Neural progenitor cell (in vitro differentiated cells): ENCODE results near the gene RASD1. TPM values are rescaled to one million over a fixed set of nuclear protein-coding genes. Genes with fewer than 3 reads are reported as not detected.

Experiments used
- DNase-seq: peaks from one replicate; pipeline ENCODE4 v3.0.0-alpha.2; 2016; ENCODE audit warnings: low spot score
- H2AFZ ChIP-seq: fragments of 200-600 bp; sonication (generic); replicated peaks from 2 replicates; pipeline ENCODE4 v1.6.1; 2016; ENCODE audit warnings: antibody characterized with exemption
- H3F3A ChIP-seq: fragments of 200-600 bp; sonication (generic); 2 replicates; pipeline ENCODE4 v1.6.1; 2016; ENCODE audit warnings: antibody characterized with exemption, low read depth
- H3K27ac ChIP-seq: fragments of 200-600 bp; sonication (generic); 2 replicates; pipeline ENCODE4 v1.5.1; 2016; ENCODE audit warnings: mild to moderate bottlenecking
- H3K27me3 ChIP-seq: fragments of 200-600 bp; sonication (generic); 2 replicates; pipeline ENCODE4 v1.6.1; 2016; ENCODE audit warnings: mild to moderate bottlenecking, moderate library complexity
- H3K36me3 ChIP-seq: fragments of 200-600 bp; sonication (generic); 2 replicates; pipeline ENCODE4 v1.5.1; 2016
- H3K4me1 ChIP-seq: fragments of 200-600 bp; sonication (generic); 2 replicates; pipeline ENCODE4 v1.6.1; 2016; ENCODE audit warnings: mixed run types
- H3K4me2 ChIP-seq: fragments of 200-600 bp; sonication (generic); 2 replicates; pipeline ENCODE4 v1.6.1; 2016
- H3K4me3 ChIP-seq: fragments of 200-600 bp; sonication (generic); 2 replicates; pipeline ENCODE4 v1.5.1; 2016
- H3K79me2 ChIP-seq: fragments of 200-600 bp; sonication (generic); 2 replicates; pipeline ENCODE4 v1.6.1; 2016; ENCODE audit warnings: low read depth
- H3K9ac ChIP-seq: fragments of 200-600 bp; sonication (generic); 2 replicates; pipeline ENCODE4 v1.6.1; 2016
- H3K9me3 ChIP-seq: fragments of 200-600 bp; sonication (generic); 2 replicates; pipeline ENCODE4 v1.5.1; 2016; ENCODE audit warnings: low read depth
- H4K20me1 ChIP-seq: fragments of 200-600 bp; sonication (generic); 2 replicates; pipeline ENCODE4 v1.6.1; 2016; ENCODE audit warnings: low read depth
- H3K27ac Mint-ChIP-seq: 3 replicates; pipeline ENCODE4 v1.8.0; 2021; ENCODE audit warnings: mixed read lengths
- H3K27me3 Mint-ChIP-seq: 2 replicates; pipeline ENCODE4 v1.8.0; 2022; ENCODE audit warnings: low read depth, mild to moderate bottlenecking, inconsistent platforms, moderate library complexity, mixed read lengths; ENCODE audit not compliant: insufficient read depth
- H3K36me3 Mint-ChIP-seq: 3 replicates; pipeline ENCODE4 v1.8.0; 2021; ENCODE audit warnings: mixed read lengths
- H3K4me1 Mint-ChIP-seq: 3 replicates; pipeline ENCODE4 v1.8.0; 2021; ENCODE audit warnings: mixed read lengths
- H3K4me3 Mint-ChIP-seq: 3 replicates; pipeline ENCODE4 v1.8.0; 2021; ENCODE audit warnings: mild to moderate bottlenecking, moderate library complexity, mixed read lengths
- H3K9me3 Mint-ChIP-seq: 3 replicates; pipeline ENCODE4 v1.8.0; 2020; ENCODE audit warnings: mixed read lengths
- EZH2 ChIP-seq: fragments of 200-600 bp; sonication (generic); IDR thresholded peaks from 2 replicates; pipeline ENCODE4 v1.6.1; 2017; ENCODE audit warnings: antibody characterized with exemption, mild to moderate bottlenecking, moderate library complexity
- EZH2phosphoT487 ChIP-seq: fragments of 200-600 bp; sonication (generic); IDR thresholded peaks from 2 replicates; pipeline ENCODE4 v1.6.1; 2017; ENCODE audit warnings: antibody characterized with exemption
- small RNA-seq: library from RNA; depleted of rRNA; stranded (forward); fragments of <200 nt; gene quantifications from one replicate; pipeline ENCODE3, GENCODE V24; 2015
- total RNA-seq: library from RNA; depleted of rRNA; stranded (reverse); fragments of >200 nt; gene quantifications from 2 replicates; pipeline ENCODE4 v1.2.3, GENCODE V29; 2015; ENCODE audit warnings: low replicate concordance
- TF ChIP-seq, protein P1 (sequence below): fragments of 200-600 bp; sonication (generic); IDR thresholded peaks from 2 replicates; pipeline ENCODE4 v1.5.1; 2017; ENCODE audit warnings: antibody characterized with exemption, mild to moderate bottlenecking

The RASD1 gene
- total RNA-seq, 1 donor from 2014 or later = 0.88 TPM

DNA sequence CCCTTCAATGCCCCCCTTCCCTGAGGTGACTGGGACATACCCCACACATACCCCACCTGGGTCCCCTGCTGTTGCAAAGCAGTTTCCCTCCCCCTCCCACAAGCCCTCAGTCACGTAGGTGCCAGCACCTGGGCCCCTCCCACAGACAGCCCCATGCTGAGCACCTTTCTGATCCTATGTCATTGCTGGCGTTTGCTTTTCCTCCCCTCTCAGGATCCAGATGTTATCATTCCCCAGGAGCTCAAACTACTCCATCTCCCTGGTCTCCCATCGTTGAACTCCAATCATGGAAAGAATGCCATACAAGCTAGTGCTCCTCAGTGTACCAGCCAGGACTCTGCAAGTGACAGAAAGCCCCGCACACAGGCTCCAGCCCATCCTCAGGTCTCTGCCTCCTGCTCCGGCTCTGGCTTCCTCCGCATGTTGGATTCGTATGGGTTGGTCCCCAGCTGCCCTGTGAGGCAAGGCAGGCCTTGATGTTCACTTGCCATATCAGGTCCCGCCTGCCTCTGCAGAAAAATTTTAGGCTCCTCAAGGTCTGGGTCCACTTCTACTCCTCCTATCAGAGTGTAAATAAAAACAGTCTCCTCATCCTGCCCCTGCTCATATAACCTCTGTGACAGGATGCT lies 50.8 kb downstream of the RASD1 start:
- no peak for DNase-seq
- Histone ChIP-seq H3K4me2 (no peak overlapping the region), H3K4me3 (no peak overlapping the region), H3K9me3 (no peaks in the 10 kb centered on the region), H2AFZ (no peak overlapping the region), H3K27ac (no peak overlapping the region), H4K20me1 (no peaks in the 10 kb centered on the region), H3F3A (peaks cover 5% of the 10 kb centered on the region), H3K4me1 (peaks cover 5% of the 10 kb centered on the region), H3K79me2 (no peaks in the 10 kb centered on the region), H3K9ac (no peak overlapping the region), H3K27me3 (no peaks in the 10 kb centered on the region), H3K36me3 (no peaks in the 10 kb centered on the region)
- TF ChIP-seq, protein P1, sequence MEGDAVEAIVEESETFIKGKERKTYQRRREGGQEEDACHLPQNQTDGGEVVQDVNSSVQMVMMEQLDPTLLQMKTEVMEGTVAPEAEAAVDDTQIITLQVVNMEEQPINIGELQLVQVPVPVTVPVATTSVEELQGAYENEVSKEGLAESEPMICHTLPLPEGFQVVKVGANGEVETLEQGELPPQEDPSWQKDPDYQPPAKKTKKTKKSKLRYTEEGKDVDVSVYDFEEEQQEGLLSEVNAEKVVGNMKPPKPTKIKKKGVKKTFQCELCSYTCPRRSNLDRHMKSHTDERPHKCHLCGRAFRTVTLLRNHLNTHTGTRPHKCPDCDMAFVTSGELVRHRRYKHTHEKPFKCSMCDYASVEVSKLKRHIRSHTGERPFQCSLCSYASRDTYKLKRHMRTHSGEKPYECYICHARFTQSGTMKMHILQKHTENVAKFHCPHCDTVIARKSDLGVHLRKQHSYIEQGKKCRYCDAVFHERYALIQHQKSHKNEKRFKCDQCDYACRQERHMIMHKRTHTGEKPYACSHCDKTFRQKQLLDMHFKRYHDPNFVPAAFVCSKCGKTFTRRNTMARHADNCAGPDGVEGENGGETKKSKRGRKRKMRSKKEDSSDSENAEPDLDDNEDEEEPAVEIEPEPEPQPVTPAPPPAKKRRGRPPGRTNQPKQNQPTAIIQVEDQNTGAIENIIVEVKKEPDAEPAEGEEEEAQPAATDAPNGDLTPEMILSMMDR = no peak
- TF ChIP-seq EZH2 (no peak), EZH2phosphoT487 (no peak)
- Mint-ChIP-seq H3K4me1 (peaks cover 24% of the 10 kb centered on the region), H3K27ac (no peak overlapping the region), H3K36me3 (peaks cover 2% of the 10 kb centered on the region), H3K27me3 (peaks cover 11% of the 10 kb centered on the region), H3K9me3 (peaks cover 9% of the 10 kb centered on the region), H3K4me3 (no peak overlapping the region)

Small RNA genes lying within 50 kb of the gene (small RNA-seq; reads per million reads assigned to genes)
- not detected for gene RF00019

Other genes with a start within 250 kb of the RASD1 start
- gene COPS3, start 215.1 kb downstream of the RASD1 start, total RNA-seq = 99.8 and 113 TPM in 2 replicates
- gene NT5M, start 193.0 kb downstream of the RASD1 start, total RNA-seq = 4.1 and 9.0 TPM in 2 replicates
- 15.7 and 28.0 TPM in 2 replicates for gene MED9, start 19.4 kb downstream of the RASD1 start, total RNA-seq
- 17.7 and 50.4 TPM in 2 replicates for gene PEMT, start 95.3 kb upstream of the RASD1 start, total RNA-seq
- 18.0 and 27.4 TPM in 2 replicates for gene RAI1, start 185.1 kb upstream of the RASD1 start, total RNA-seq